Putamen (tissue), 1 donor: ENCODE measurements around the gene RNF130.

ENCODE experiments used
- DNase-seq: peaks from one replicate; pipeline ENCODE4 v3.0.0-alpha.2; 2016; ENCODE audit warnings: low spot score

RNF130 gene

DNA sequence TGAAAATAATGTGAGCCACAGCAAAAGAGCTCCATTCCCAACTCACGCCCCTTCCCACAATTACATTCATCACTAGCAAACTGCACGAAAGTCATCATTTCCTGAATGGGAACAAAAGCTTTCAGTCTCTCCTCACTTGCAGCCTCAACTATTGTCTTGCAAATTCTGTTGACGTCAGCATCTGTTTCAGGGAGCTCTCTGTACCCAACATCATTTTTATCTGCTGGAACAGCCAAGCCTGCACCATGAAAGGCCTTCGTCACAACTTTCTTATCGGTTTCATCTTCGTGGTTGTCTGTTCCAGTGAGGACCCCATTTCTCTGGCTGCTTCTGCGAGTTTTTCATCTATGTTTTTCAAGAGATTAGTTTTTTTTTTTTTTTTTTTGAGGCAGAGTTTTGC, 14.3 kb upstream of the RNF130 start:
- no peak for DNase-seq

DNA sequence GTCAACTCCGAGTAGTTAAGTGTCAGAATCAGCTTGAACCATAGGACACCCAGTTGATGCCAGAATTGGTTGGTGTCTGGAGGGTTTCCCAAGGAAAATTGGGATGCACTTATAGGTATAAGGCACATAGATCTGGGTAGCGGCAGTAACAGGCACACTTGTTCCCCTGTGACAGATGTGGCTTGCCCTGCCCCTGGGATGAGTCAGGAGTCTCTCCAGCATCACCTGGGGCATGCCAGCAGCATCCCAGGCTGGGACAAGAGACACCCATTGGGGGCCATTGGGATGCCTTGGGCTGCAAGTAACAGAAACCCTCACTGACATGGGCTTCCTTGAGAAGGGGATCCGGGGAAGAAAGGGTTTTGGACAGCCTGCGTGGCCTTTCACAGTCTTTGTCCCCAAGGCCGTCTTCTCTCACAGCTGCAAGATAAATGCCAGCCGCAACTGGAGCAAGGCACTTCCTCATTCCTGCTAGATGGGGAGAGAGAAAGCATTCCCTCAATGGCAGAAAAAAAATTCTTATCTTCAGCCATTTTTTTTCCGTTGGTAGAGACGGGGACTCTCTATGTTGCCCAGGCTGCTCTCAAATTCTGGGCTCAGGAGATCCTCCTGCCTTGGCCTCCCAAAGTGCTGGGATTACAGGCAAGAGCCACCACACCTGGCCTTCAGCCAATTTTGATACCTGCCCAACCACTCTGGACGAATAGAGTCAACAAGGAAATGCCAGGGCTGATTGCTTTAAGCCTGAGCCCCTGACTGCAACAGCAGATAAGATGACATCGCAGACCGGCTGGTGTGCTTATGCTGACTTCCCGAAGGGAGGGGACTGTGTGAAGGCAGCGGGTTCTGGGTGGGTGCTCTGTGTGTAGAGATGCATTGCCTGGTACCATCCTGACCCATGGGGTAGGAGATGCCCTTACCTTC, 13.3 kb upstream of the RNF130 start:
- no peak for DNase-seq

GRCh38 chr5:180083529-180084060, 12.0 kb upstream of the RNF130 start:
- no peak for DNase-seq

- DNase-seq, result no peak
Measured at GRCh38 chr5:180082633-180083420, 11.3 kb upstream of the RNF130 start.

- no peak for DNase-seq
Measured at GRCh38 chr5:180081481-180081880, 9.9 kb upstream of the RNF130 start.

DNA sequence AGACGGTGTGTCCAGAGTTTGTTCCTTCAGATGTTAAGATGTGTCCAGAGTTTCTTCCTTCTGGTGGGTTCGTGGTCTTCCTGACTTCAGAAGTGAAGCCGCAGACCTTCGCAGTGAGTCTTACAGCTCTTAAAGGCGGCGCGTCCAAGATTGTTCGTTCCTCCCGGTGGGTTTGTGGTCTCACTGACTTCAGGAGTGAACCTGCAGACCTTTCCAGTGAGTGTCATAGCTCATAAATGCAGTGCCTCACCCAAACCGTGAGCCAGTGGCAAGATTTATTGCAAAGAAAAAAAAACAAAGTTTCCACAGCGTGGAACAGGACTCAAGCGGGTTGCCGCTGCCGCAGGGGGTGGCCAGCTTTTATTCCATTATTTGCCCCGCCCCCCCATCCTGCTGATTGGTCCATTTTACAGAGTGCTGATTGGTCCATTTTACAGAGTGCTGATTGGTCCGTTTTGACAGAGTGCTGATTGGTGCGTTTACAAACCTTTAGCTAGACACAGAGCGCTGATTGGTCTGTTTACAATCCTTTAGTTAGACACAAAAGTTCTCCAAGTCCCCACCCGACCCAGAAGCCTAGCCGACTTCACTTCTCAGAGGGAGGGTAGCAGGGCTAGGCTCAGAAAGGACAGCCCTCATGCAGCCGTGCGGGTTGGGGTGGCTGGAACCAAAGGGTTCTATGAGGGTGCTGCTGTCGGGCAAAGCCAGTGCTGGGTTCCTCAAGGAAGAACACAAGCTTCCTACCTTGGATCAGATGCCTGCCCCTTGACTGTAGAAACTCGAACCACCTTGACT, 9.1 kb upstream of the RNF130 start:
- DNase-seq, result no peak

DNA sequence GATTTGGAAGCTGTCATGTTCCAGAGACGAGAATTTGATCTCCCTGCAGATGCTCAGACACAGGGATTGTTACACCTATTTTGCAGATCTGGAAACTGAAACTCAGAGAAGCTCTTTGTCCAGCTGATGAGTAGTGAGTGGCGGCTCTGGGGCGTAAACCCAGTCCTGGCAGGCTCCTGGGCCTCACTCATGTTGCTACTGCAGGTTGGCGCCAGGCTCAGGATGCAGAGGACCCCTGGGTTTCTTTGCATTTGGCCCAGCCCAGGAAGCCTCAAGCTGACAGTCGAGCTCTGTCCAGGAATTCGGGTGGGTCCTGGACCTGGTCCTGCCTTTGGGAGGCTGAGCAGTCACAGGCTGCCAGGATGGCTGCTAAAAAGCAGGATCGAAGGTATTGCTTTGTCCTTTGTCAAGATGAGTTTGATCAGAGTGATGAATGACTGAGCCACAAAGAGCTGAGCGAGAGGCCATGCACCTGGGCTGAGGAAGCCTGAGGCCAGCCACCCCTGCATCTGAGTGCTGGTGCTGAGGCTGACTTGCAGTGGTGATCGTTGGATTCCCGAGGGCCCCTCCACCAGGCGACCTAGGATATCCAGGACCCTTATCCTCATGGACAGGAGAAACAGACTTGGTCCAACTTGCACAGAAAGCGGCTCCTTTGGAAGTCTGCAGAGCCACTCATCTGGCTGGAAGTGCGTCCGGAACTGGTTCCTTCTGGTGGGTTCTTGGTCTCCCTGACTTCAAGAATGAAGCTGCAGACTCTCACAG, 8.3 kb upstream of the RNF130 start:
- DNase-seq, result no peak

DNA sequence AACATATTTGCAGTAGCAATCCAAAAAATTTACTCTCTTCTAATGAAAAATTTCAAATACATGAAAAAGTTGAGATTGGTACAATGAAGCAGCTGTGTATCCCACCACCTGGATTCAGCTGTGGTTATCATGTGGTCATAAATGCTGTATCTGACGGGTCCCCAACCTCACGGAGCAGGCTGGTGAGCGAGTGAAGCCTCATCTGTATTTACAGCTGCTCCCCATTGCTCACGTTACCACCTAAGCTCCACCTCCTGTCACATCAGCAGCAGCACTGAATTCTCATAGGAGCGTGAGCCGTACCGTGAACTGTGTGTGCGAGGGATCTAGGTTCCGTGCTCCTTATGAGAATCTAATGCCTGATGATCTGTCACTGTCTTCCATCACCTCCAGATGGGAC, 6.8 kb upstream of the RNF130 start:
- DNase-seq, result no peak

GRCh38 chr5:180077594-180078284, 6.2 kb upstream of the RNF130 start:
- DNase-seq, result no peak

DNA sequence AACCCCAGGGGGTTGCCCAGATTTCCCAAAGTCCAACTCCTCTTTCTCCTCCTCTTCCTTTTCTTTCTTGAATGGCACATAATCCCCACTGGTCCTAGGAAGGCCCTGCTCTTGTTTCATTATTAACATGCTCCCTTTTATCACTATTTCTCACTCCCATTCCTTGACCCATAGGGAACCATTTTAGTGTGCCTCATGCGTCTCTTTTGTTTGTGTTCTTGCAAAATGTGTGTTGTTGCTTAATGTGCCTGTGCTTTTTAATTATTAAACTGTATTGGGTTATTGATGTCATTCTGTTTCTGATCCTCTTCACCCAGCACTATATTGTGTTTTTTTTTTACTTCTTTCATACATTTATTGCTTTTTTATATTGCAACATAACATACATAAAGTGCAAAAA, 4.1 kb upstream of the RNF130 start:
- DNase-seq, result no peak

DNA sequence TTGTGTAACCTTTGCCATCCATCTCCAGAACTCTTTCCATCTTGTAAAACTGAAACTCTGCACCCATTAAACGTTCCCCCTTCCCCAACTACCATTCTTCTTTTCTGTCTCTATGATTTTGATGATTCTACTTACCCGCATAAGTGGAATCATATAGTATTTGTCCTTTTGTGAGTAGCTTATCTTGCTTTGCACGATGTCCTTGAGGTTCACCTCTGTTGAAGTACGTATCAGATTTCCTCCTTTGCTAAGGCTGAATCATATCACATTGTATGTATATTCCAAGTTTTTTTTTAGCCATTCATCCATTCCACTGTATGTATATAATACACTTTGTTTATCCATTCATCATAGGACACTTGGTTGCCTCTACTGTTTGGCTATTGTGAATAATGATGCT, 2.9 kb upstream of the RNF130 start:
- DNase-seq, result no peak

- DNase-seq, result no peak
Measured at GRCh38 chr5:180072556-180072955, 997 bp upstream of the RNF130 start.

- DNase-seq, result no peak
Measured at GRCh38 chr5:180072256-180072548, 643 bp upstream of the RNF130 start.

GRCh38 chr5:180070756-180071530, 616 bp downstream of the RNF130 start:
- peak; percentile 64 for DNase-seq

DNA sequence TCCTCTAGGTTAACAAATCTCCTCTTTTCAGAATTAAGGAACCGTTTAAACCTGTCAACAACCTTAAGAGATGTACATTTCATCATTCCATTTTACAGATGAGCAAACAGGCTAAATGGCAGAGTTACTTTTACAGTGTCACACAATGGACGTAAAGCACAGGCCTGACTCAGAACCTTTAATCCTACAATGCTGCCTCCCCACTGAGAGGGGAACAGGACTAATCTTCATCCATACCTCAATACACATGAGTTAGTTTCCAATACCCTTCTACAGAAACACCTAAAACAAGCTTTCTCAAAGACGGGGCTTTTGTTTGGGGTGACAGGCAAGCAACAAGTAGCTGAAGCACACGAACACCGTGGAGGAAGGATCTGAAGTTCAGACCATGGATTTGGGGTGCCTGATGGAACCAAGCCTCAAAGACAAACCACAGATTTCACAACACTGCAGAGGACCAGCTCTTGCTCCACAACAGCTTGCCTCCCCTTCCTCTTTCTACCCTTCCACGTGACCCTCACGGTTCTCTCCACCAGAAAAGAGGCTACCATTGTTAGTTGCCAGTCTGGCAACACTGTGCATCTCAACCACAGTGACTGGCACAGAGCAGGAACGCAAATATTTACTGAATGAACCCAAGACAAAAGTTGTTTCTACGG, 1.8 kb downstream of the RNF130 start:
- DNase-seq, result peak; percentile 91

- no peak for DNase-seq
Measured at GRCh38 chr5:180068519-180069090, 3.0 kb downstream of the RNF130 start.

GRCh38 chr5:180067986-180068385, 3.6 kb downstream of the RNF130 start:
- peak; percentile 86 for DNase-seq

DNA sequence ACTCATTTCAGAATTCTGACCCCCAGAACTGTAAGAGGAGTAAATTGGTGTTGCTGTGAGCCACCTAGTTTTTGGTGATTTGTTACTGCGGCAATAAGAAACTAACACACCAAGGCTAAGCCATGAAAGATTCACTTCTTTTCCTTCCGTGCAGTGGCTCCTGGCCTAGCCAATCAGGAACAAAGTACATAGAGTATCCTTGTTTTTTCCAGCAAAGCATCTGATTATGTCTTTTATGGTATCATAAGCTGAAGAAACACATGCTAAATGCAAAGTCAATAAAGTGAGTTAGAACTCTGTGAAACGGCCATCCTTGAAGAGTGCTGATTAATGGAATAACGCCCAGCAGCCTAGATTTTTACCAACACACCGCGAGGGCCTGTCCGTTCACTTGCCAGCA, 11.4 kb downstream of the RNF130 start:
- no peak for DNase-seq

- DNase-seq, result no peak
Measured at GRCh38 chr5:180059326-180059725, 12.2 kb downstream of the RNF130 start.
